Measurements from ENCODE around the gene UBE2I.

The UBE2I gene

GRCh38 chr16:1364510-1364909, 55.1 kb downstream of the UBE2I start:
- no peak for DNase-seq

GRCh38 chr16:1366060-1366711, 56.8 kb downstream of the UBE2I start:
- DNase-seq: no peak

- no peak for DNase-seq
Measured at GRCh38 chr16:1366712-1367299, 57.4 kb downstream of the UBE2I start.

- no peak for DNase-seq
Measured at GRCh38 chr16:1367486-1368174, 58.2 kb downstream of the UBE2I start.

- DNase-seq: no peak
Measured at GRCh38 chr16:1371054-1371978, 61.9 kb downstream of the UBE2I start.

- no peak for DNase-seq
Measured at GRCh38 chr16:1372292-1372950, 63.0 kb downstream of the UBE2I start.

GRCh38 chr16:1374418-1375297, 65.2 kb downstream of the UBE2I start:
- no peak for DNase-seq

- no peak for DNase-seq
Measured at GRCh38 chr16:1375298-1375640, 65.8 kb downstream of the UBE2I start.

- DNase-seq: no peak
Measured at GRCh38 chr16:1375741-1376410, 66.4 kb downstream of the UBE2I start.

Measured in GF-D8 (cell line).